Stomach (tissue), 4 donors: ENCODE measurements around the gene OR8H3.

Experiments used
- POLR2A ChIP-seq, 4 donors: fragments of 450-650 bp; IDR thresholded peaks; one replicate each; pipeline ENCODE4 v1.6.1; 2016; ENCODE audit warnings: antibody characterized with exemption in 4 of 4, control low read depth in 2 of 4, mild to moderate bottlenecking in 1 of 4, moderate library complexity in 1 of 4
- POLR2AphosphoS5 ChIP-seq, 3 donors: sonication (generic); formaldehyde crosslinking; IDR thresholded peaks; one replicate each; pipeline ENCODE4 v1.6.1; 2016; ENCODE audit warnings: antibody characterized with exemption in 3 of 3
- TF ChIP-seq, protein P1 (sequence below), 7 experiments: fragments of 450-650 bp in 4 of 7; fragments of 200-600 bp in 3 of 7; sonication (generic) in 3 of 7; IDR thresholded peaks; one replicate each; pipeline ENCODE4 v1.5.1; 2016 to 2019; ENCODE audit warnings: antibody characterized with exemption in 7 of 7, control low read depth in 2 of 7, mild to moderate bottlenecking in 1 of 7

DNA sequence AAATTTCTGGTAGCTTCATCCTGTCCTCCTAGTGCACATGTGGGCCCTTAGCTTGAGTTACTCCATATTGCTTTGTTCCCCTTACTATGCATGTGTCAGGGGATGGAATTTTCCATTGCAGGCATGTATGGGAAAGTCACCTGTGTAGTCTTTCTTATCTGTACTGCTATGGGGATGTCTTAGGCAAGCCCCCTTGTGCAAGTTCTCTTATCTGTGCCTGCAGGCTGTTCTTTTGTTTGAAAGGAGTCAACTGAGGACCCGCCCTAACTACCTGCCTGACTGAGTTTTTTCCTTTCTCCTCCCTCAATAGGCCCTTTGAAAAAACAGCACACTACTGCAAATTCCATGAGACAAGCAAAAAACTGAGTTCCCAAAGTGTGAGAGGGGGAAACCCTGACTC, 29.2 kb downstream of the OR8H3 start:
- TF ChIP-seq, protein P1, sequence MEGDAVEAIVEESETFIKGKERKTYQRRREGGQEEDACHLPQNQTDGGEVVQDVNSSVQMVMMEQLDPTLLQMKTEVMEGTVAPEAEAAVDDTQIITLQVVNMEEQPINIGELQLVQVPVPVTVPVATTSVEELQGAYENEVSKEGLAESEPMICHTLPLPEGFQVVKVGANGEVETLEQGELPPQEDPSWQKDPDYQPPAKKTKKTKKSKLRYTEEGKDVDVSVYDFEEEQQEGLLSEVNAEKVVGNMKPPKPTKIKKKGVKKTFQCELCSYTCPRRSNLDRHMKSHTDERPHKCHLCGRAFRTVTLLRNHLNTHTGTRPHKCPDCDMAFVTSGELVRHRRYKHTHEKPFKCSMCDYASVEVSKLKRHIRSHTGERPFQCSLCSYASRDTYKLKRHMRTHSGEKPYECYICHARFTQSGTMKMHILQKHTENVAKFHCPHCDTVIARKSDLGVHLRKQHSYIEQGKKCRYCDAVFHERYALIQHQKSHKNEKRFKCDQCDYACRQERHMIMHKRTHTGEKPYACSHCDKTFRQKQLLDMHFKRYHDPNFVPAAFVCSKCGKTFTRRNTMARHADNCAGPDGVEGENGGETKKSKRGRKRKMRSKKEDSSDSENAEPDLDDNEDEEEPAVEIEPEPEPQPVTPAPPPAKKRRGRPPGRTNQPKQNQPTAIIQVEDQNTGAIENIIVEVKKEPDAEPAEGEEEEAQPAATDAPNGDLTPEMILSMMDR (IDR thresholded peaks at IDR 0.05), result no peak
- TF ChIP-seq POLR2A (IDR thresholded peaks at IDR 0.05) (no peak), POLR2AphosphoS5 (IDR thresholded peaks at IDR 0.05) (no peak)
